ENCODE data around the gene ATP6V1C2.

ATP6V1C2 gene

DNA sequence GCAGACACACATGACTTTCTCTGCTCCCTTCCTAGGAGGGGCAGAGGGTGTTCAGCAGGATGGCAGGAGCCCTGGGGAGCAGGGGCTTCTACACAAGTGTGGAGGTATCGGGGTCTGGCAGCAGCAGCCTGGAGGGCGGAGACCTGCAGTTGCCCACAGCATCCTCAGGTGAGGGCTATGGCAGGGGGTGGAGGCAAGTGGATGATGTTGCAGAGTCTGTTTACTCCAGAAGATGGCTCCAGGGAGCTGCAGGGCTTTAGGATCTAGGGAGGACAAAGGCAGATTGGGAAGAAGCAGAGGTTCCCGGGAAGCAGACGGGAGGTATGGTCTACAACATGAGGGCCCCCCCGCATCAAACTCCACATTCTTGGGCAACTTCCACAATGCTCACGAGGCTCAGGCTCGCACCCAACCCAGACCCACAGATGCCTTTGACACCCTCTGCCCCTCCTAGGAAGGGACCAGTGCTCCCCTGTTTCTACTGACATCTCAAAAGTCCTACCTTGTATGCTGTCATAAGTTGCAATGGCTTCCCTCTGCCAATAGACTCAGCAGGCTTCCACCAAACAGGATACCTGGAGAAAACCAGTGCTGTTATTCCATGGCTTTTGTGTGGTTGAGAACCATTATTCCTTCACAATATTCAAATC, 12.0 kb upstream of the ATP6V1C2 start:
- Histone ChIP-seq H4K20me1 (ENCODE audit: insufficient read depth, low read length) (no peaks in the 10 kb centered on the region), H3K9ac (ENCODE audit: low read length) (no peak overlapping the region), H3K27me3 (ENCODE audit: low read depth, low read length) (peaks cover 9% of the 10 kb centered on the region), H3K9me3 (ENCODE audit: insufficient read depth, low read length) (no peaks in the 10 kb centered on the region), H3K36me3 (replicated peaks; ENCODE audit: low read depth, low read length) (no peaks in the 10 kb centered on the region), H3K4me1 (ENCODE audit: low read length) (peaks cover 8% of the 10 kb centered on the region), H3K27ac (ENCODE audit: low read length) (no peak overlapping the region), H3K4me3 (ENCODE audit: low read length) (no peak overlapping the region), H2AFZ (ENCODE audit: low read depth, low read length) (no peak overlapping the region), H3K79me2 (ENCODE audit: low read length) (no peaks in the 10 kb centered on the region), H3K4me2 (ENCODE audit: low read length) (no peak overlapping the region)
- TF ChIP-seq EZH2phosphoT487 (IDR thresholded peaks at IDR 0.05; ENCODE audit: low read depth), result no peak
- TF ChIP-seq, protein P1, sequence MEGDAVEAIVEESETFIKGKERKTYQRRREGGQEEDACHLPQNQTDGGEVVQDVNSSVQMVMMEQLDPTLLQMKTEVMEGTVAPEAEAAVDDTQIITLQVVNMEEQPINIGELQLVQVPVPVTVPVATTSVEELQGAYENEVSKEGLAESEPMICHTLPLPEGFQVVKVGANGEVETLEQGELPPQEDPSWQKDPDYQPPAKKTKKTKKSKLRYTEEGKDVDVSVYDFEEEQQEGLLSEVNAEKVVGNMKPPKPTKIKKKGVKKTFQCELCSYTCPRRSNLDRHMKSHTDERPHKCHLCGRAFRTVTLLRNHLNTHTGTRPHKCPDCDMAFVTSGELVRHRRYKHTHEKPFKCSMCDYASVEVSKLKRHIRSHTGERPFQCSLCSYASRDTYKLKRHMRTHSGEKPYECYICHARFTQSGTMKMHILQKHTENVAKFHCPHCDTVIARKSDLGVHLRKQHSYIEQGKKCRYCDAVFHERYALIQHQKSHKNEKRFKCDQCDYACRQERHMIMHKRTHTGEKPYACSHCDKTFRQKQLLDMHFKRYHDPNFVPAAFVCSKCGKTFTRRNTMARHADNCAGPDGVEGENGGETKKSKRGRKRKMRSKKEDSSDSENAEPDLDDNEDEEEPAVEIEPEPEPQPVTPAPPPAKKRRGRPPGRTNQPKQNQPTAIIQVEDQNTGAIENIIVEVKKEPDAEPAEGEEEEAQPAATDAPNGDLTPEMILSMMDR (IDR thresholded peaks at IDR 0.05; ENCODE audit: low read depth, low read length), result peak; percentile 41

DNA sequence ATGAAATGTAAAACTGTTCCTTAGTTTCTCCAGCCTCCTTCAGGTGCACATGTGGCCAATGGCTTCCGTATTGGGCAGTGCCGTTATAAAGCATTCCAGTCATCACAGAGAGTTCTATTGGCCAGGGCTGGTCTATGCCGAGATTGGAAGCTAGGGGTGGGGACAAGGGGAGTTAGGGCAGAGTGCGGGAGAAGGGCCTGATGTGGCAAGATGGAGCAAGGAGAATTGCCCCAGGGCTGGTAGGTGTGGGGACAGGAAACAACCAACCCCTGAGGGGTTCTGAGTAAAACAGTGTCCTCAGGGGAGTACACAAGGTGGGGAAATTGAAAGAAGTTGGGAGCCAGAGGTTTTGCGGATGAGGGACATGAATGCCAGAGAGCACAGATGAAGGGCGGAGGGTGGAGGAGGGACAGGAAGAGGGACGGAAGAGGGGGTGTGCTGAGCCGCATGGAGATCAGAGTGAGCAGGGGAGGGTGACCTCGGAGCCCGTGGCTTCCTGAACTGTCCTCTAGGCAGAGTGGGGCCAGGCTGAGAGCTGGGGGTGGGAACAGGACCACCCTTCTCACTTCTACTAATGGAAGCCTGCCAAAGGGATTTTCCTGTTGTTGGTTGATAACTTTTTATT, 9.1 kb upstream of the ATP6V1C2 start:
- Histone ChIP-seq H3K79me2 (ENCODE audit: low read length) (no peaks in the 10 kb centered on the region), H3K4me1 (ENCODE audit: low read length) (peaks cover 11% of the 10 kb centered on the region), H3K4me2 (ENCODE audit: low read length) (no peak overlapping the region), H3K27me3 (ENCODE audit: low read depth, low read length) (peaks cover 24% of the 10 kb centered on the region), H3K4me3 (ENCODE audit: low read length) (no peak overlapping the region), H2AFZ (ENCODE audit: low read depth, low read length) (no peak overlapping the region; the same call in 1 of the 2 replicates), H3K9me3 (ENCODE audit: insufficient read depth, low read length) (no peaks in the 10 kb centered on the region), H3K9ac (ENCODE audit: low read length) (no peak overlapping the region), H3K36me3 (replicated peaks; ENCODE audit: low read depth, low read length) (no peaks in the 10 kb centered on the region), H3K27ac (ENCODE audit: low read length) (no peak overlapping the region), H4K20me1 (ENCODE audit: insufficient read depth, low read length) (no peaks in the 10 kb centered on the region)
- TF ChIP-seq, protein P1 (IDR thresholded peaks at IDR 0.05; ENCODE audit: low read depth, low read length), result no peak
- no peak for TF ChIP-seq EZH2phosphoT487 (IDR thresholded peaks at IDR 0.05; ENCODE audit: low read depth)

DNA sequence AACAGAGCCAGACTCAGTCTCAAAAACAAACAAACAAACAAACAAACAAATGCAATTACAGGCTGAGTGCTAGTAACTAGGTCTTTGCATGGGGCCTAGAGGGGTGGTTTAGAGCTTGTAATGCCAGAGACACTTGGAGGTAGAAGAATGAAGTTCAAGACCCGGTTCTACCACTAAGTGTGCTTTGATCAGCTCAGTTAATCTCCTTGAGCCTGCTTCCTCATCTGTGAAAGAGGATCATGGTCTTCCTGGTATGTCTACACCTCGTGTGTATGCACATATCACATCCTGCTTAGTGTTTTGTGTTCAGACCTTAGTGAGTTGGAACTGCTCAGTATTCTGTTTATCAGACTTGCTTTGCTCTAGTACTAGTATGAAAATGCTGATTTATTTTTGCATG, 4.8 kb upstream of the ATP6V1C2 start:
- TF ChIP-seq EZH2phosphoT487 (IDR thresholded peaks at IDR 0.05; ENCODE audit: low read depth), result no peak
- TF ChIP-seq, protein P1 (IDR thresholded peaks at IDR 0.05; ENCODE audit: low read depth, low read length), result no peak
- Histone ChIP-seq H3K4me3 (ENCODE audit: low read length) (no peak overlapping the region), H3K27ac (ENCODE audit: low read length) (no peak overlapping the region), H3K79me2 (ENCODE audit: low read length) (no peaks in the 10 kb centered on the region), H3K9me3 (ENCODE audit: insufficient read depth, low read length) (no peaks in the 10 kb centered on the region), H3K9ac (ENCODE audit: low read length) (no peak overlapping the region), H3K4me2 (ENCODE audit: low read length) (no peak overlapping the region), H4K20me1 (ENCODE audit: insufficient read depth, low read length) (no peaks in the 10 kb centered on the region), H3K27me3 (ENCODE audit: low read depth, low read length) (peaks cover 47% of the 10 kb centered on the region), H3K36me3 (replicated peaks; ENCODE audit: low read depth, low read length) (no peaks in the 10 kb centered on the region), H2AFZ (ENCODE audit: low read depth, low read length) (no peak overlapping the region), H3K4me1 (ENCODE audit: low read length) (peaks cover 6% of the 10 kb centered on the region; the same call in 1 of the 2 replicates)

DNA sequence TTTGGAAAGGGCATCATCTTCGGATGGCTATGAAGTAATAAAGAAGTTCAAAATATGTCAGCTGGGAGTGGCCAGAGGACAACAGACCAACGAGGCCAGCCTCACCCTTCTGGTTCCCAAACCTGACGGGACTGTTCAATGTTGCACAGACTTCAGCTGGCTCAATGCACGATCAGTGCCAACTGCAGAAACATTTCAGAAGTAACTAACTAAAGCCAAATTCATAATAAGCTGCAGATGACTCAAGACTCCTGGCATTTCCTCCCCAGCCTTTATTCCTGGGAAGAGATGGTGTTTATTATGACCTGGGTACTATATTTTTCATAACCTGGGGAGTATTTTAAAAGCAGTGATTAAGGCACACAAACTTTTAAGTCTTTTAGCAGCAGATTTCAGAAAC, 3.8 kb upstream of the ATP6V1C2 start:
- no peaks in the 10 kb centered on the region for H3K79me2 ChIP-seq (ENCODE audit: low read length)
- H3K27me3 ChIP-seq (ENCODE audit: low read depth, low read length), result peaks cover 58% of the 10 kb centered on the region
- H3K4me1 ChIP-seq (ENCODE audit: low read length), result peaks cover 10% of the 10 kb centered on the region; the same call in 1 of the 2 replicates
- no peak overlapping the region for H3K4me3 ChIP-seq (ENCODE audit: low read length)
- no peak overlapping the region for H3K27ac ChIP-seq (ENCODE audit: low read length)
- no peak overlapping the region for H3K4me2 ChIP-seq (ENCODE audit: low read length)
- no peaks in the 10 kb centered on the region for H4K20me1 ChIP-seq (ENCODE audit: insufficient read depth, low read length)
- H3K9me3 ChIP-seq (ENCODE audit: insufficient read depth, low read length), result no peaks in the 10 kb centered on the region
- TF ChIP-seq, protein P1 (IDR thresholded peaks at IDR 0.05; ENCODE audit: low read depth, low read length), result no peak
- H3K9ac ChIP-seq (ENCODE audit: low read length), result no peak overlapping the region
- no peak overlapping the region for H2AFZ ChIP-seq (ENCODE audit: low read depth, low read length)
- H3K36me3 ChIP-seq (replicated peaks; ENCODE audit: low read depth, low read length), result no peaks in the 10 kb centered on the region

Data from OCI-LY3 (cell line).